ENCODE measurements around the gene ADAM12.
"Not testable (repeated sequence)": the region's sequence is repeated elsewhere in the genome, so short reads cannot be mapped to it uniquely, and the experiment has no call there.

ADAM12 gene

DNA sequence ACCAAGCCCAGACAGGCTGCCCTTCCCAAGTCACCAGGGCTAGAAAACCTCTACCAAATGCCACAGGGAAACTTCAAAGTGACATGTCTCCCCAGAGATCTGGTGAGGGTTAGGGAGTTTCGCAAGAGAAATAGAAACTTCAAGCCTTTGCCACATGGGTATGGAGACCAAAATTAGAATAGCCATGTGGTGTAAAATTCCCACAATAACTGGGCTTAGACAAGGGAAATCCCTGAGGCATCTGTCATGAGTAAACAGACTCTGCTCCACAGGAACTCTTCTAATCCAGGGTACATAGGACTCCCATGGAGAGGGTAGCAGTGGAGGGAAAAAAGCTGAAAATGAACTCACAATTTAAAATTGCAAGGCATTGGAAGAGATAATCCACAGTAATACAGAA lies 14.3 kb downstream of the ADAM12 start:
- DNase-seq (ENCODE audit: low read depth): no peak

GRCh38 chr10:126373147-126373546 lies 15.1 kb downstream of the ADAM12 start:
- DNase-seq (ENCODE audit: low read depth): no peak

DNA sequence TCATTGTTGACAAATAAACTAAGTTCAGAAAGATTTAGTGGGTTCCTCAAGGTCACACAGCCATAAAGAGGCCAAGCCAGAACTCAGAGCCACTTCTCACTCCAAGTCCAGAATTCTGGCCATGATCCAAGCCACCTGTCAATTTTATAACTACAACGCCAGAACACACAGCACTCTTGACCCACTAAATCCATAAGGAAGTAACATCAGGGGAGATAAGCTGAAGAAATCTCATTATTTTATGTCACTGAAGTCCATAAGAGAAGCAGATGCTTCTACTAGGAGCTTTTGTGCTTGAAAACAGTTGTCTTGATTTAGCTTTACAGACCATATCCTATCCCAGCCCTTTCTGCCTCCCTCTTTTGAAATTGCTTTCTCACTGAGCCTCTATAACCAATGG lies 15.9 kb downstream of the ADAM12 start:
- DNase-seq (ENCODE audit: low read depth): no peak

- no peak for DNase-seq (ENCODE audit: low read depth)
Observed at GRCh38 chr10:126369125-126369710, 19.1 kb downstream of the ADAM12 start.

- no peak for DNase-seq (ENCODE audit: low read depth)
Observed at GRCh38 chr10:126357169-126357568, 31.1 kb downstream of the ADAM12 start.

- no peak for DNase-seq (ENCODE audit: low read depth)
Observed at GRCh38 chr10:126353666-126354065, 34.6 kb downstream of the ADAM12 start.

GRCh38 chr10:126352453-126352852 lies 35.8 kb downstream of the ADAM12 start:
- DNase-seq (ENCODE audit: low read depth): no peak

GRCh38 chr10:126351021-126351420 lies 37.3 kb downstream of the ADAM12 start:
- DNase-seq (ENCODE audit: low read depth): no peak

DNA sequence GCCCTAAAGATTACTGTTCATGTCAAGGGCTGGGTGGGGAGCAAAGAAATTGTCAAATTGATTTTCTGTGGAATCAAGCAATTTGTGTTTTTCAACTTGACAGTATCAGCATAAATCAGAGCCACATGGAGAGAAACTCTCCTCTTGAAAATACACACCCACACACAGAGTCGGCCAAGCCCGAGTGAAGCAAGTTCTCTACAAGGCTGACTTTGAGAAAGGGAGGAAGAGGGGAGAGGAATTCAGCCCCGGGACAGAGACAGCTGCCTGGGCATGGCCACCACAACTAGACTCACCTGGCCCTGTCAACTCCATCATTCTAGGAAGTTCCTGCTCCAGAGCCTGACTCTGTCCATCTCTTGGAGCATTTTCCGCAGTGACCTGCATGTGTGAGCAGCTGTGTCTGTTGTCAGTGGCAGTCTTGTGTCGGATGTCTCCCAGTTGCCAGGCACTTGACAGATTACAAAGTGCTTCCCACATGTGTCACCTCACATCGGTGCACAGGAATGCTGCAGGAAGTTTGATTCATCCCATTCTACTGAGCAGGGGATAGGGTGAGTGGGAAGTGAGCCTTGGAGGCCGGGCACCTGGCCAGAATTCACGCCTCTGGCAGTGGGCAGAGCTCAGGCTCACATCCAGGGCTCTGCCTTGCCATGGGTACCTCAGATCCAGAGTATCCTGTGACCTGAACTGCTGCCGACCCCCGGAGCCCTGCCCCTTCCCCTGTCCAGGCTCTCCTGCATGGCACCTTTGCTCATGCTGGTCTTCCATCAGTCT lies 37.9 kb downstream of the ADAM12 start:
- no peak for DNase-seq (ENCODE audit: low read depth)

DNA sequence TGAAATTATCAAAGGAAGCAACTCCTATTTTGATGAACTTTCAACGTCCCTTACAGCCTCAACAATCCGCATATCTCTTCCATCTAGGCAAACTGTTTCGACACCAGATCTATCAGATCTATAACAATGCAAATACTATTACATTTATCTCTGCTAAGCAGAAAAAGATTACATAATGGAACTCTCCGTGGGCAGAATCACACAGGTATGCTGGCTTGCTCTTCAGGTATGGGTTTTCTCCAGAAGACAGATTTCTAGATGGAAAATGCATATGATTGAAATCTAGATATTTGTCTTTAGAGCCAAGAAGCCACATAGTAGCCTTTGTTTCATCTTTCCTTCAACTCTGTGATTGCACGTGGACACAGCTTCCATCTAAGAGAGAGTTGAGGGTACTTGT lies 38.6 kb downstream of the ADAM12 start:
- no peak for DNase-seq (ENCODE audit: low read depth)

DNA sequence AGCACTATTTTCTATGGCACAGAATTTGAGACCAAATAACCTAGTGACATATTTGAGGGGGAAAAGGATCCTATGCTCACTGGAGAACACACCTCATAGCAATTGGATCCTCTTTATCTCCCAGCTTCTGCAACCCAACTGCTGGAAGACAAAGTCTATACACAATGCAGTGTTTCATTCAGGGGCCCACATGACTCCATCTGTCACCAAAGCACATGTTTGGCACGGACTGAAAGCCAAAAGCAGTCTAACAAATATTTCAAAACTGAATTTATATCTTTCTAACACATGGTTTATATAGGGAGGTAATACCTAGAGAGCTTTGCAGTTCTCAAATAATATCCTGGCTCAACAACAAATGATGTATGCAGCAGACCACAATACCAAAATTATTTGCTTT lies 39.2 kb downstream of the ADAM12 start:
- DNase-seq (ENCODE audit: low read depth): no peak

DNA sequence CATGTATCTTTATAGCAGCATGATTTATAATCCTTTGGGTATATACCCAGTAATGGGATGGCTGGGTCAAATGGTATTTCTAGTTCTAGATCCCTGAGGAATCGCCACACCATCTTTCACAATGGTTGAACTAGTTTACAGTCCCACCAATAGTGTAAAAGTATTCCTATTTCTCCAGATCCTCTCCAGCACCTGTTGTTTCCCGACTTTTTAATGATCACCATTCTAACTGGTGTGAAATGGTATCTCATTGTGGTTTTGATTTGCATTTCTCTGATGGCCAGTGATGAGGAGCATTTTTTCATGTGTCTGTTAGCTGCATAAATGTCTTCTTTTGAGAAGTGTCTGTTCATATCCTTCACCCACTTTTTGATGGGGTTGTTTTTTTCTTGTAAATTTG lies 44.8 kb downstream of the ADAM12 start:
- not testable (repeated sequence) for DNase-seq (ENCODE audit: low read depth)

GRCh38 chr10:126342680-126343079 lies 45.6 kb downstream of the ADAM12 start:
- no peak for DNase-seq (ENCODE audit: low read depth)

- DNase-seq (ENCODE audit: low read depth): no peak
Observed at GRCh38 chr10:126341491-126341890, 46.8 kb downstream of the ADAM12 start.

DNA sequence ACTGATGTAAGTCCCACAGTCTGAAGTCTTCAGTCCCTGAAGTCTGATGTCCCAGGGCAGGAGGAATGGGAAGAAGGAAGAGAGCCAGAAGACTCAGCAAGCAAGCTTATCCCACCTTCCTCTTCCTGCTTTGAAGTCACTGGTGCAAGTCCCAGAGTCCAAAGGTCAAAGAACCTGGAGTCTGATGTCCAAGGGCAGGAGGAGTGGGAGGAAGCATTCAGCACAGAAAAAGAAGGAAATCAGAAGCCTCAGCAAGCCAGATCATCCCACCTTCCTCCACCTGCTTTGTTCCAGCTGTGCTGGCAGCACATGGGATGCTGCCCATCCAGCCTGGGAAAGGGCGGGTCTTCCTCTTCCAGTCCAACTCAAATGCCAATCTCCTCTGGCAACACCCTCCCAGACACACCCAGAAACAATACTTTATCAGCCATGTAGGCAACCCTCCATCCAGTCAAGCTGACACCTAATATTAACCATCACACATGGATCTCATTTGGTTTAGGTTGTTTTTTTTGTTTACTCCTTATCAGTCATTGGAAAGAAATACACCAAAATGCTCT lies 50.9 kb downstream of the ADAM12 start:
- no peak for DNase-seq (ENCODE audit: low read depth)

DNA sequence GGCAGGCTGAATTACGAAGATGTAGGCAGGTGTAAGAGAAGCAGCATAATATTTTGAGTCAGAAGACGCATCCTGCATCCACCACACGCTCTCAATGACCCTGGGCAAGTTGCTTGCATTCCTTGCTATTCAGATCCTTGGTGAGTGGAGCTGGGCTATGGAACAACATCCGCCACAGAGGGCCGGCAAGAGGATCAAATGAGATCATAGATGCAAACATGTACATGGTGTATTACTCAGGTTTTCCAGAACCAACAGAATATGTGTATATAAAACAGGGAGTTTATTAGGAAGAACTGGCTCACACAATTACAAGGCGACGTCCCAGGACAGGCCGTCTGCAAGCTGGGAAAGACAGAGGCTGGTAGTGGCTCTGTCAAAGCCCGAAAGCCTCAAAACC lies 51.5 kb downstream of the ADAM12 start:
- DNase-seq (ENCODE audit: low read depth): no peak

GRCh38 chr10:126334272-126334671 lies 54.0 kb downstream of the ADAM12 start:
- DNase-seq (ENCODE audit: low read depth): no peak

DNA sequence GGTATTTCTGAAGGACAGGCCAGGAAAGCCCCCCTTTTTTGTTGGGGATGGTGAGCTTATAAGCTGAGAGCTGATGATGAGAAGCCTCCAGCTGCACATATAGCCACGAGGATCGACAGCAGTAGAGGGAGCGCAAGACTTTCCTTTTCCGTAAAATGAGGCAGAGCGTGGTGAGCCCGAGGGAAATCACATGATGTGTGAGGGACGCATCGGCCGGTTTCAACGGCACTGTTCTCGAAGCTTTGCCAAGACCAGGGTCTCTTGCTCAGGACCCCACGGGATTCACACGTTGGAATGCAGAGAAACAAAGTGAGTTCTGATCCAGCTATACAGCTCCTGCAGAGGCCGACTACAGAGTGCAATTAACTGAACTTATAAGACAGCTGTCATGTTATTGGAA lies 55.7 kb downstream of the ADAM12 start:
- DNase-seq (ENCODE audit: low read depth): no peak

- no peak for DNase-seq (ENCODE audit: low read depth)
Observed at GRCh38 chr10:126331101-126331500, 57.2 kb downstream of the ADAM12 start.

DNA sequence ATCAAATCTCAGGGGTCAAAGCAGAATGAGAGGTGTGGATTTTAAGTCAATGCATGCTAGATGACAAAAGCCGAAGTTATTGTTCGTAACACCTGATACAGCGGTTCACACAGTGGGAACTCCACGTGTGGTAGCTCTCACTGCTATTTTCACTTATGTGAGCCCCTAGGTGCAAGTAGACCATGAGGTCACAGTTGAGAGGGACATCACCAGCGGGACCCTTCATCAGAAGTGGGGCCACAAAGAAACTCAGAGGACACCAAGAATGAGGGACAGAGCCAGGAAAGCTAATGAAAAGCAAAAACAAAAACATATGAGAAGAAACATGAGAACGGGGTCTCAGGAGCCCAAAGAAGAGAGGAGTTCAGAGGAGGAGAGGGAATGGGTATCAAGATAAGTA lies 63.5 kb downstream of the ADAM12 start:
- no peak for DNase-seq (ENCODE audit: low read depth)

DNA sequence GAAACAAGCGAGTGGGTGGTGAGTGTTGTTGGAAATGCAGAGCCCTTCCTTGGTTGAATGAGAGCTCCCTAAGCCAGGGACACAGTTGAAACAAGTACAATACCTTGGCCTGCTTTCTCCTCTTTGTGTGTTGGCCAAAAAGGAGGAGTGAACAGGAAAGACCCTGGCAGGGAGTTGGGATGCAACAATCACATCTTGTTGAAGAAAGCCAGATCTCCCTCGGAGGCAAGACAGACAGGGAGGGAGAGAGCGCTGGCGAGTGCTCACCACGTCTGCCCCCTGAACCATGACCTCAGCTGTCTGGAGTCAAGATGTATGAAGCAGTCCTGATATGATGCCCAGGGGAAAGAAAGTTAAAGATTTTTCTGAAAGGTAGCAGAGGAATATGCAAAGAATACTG lies 66.8 kb downstream of the ADAM12 start:
- no peak for DNase-seq (ENCODE audit: low read depth)

GRCh38 chr10:126317751-126318150 lies 70.5 kb downstream of the ADAM12 start:
- no peak for DNase-seq (ENCODE audit: low read depth)

GRCh38 chr10:126315494-126316177 lies 72.6 kb downstream of the ADAM12 start:
- DNase-seq (ENCODE audit: low read depth): no peak

All from activated T-helper 9 cell treated with anti-CD3 and anti-CD28 coated beads, Interleukin-2, amount 50 U/mL, for 16 hours (primary cell).